Melanocyte of skin (primary cell): ENCODE results near the gene SCIMP. TPM values are rescaled to one million over a fixed set of nuclear protein-coding genes. Genes with fewer than 3 reads are reported as not detected.

ENCODE experiments used
- total RNA-seq, 2 donors: library from RNA; depleted of rRNA; stranded (reverse); fragments of >200 nt; gene quantifications; 2 replicates each; pipeline ENCODE4 v1.2.3, GENCODE V29; 2012

Gene SCIMP
- not detected for total RNA-seq

GRCh38 chr17:5234645-5235576 lies at the start of gene SCIMP:
SCIMP (minus strand) TSS chr17:5234860; CDS start chr17:5234755, 105 bp downstream.

GRCh38 chr17:5281814-5282641 lies 47.4 kb upstream of the SCIMP start, which contains the start of gene RABEP1:
RABEP1 (plus strand) TSS chr17:5282284; CDS start chr17:5282487, 203 bp downstream.

GRCh38 chr17:5191541-5192417 lies 42.9 kb downstream of the SCIMP start, which contains the start of gene ZNF594:
ZNF594 (minus strand) TSS chr17:5191868; CDS start chr17:5184256, 7,612 bp downstream.

Other genes with a start within 250 kb of the SCIMP start
- gene CAMTA2, start 247.2 kb downstream of the SCIMP start, total RNA-seq, result 10 to 100 TPM in 1 of 2 donors, 1 to 10 TPM in 1; 9.0 to 20.0 TPM
- under 1 TPM; under 0.01 to 0.69 TPM for gene INCA1, start 237.3 kb downstream of the SCIMP start, total RNA-seq
- gene KIF1C, start 236.9 kb downstream of the SCIMP start, total RNA-seq, result 10 to 100 TPM; 25.1 to 29.6 TPM
- gene SLC52A1, start 199.4 kb downstream of the SCIMP start, total RNA-seq, result not detected
- gene ZFP3, start 156.4 kb downstream of the SCIMP start, total RNA-seq, result 1 to 10 TPM in 1 of 2 donors, under 1 TPM in 1; 0.67 to 1.7 TPM
- gene ZNF232, start 123.0 kb downstream of the SCIMP start, total RNA-seq, result 1 to 10 TPM; 5.2 to 8.7 TPM
- not detected for gene USP6, start 118.8 kb downstream of the SCIMP start, total RNA-seq
- 10 to 100 TPM; 11.4 to 14.3 TPM for gene ZNF594, start 43.0 kb downstream of the SCIMP start, total RNA-seq
- 10 to 100 TPM; 35.4 to 35.6 TPM for gene RABEP1, start 47.4 kb upstream of the SCIMP start, total RNA-seq
- 100 to 1,000 TPM in 1 of 2 donors, 10 to 100 TPM in 1; 54.7 to 102 TPM for gene NUP88, start 184.8 kb upstream of the SCIMP start, total RNA-seq
- 10 to 100 TPM; 28.2 to 37.3 TPM for gene RPAIN, start 185.3 kb upstream of the SCIMP start, total RNA-seq
- 100 to 1,000 TPM; 178 to 431 TPM for gene C1QBP, start 204.3 kb upstream of the SCIMP start, total RNA-seq
- gene DHX33, start 234.1 kb upstream of the SCIMP start, total RNA-seq, result 10 to 100 TPM; 26.8 to 45.0 TPM